Muscle of leg (tissue), 16 donors: ENCODE measurements around the gene ZMAT2. TPM values are rescaled to one million over a fixed set of nuclear protein-coding genes. Genes with fewer than 3 reads are reported as not detected.
A peak's percentile ranks its signal among the peaks of the same experiment; 100 is the strongest.
"Not testable (repeated sequence)": the region's sequence is repeated elsewhere in the genome, so short reads cannot be mapped to it uniquely, and the experiment has no call there.

ENCODE experiments used
- DNase-seq: peaks from one replicate; pipeline ENCODE4 v3.0.0; 2013
- H3K27ac ChIP-seq: one replicate; pipeline ENCODE4 v1.5.1; 2013; ENCODE audit warnings: mild to moderate bottlenecking, low read length, control low read depth
- H3K27me3 ChIP-seq: one replicate; pipeline ENCODE4 v1.6.1; 2013; ENCODE audit warnings: low read length; ENCODE audit not compliant: control insufficient read depth, insufficient read depth
- H3K36me3 ChIP-seq: one replicate; pipeline ENCODE4 v1.6.1; 2013; ENCODE audit warnings: low read length; ENCODE audit not compliant: control insufficient read depth, insufficient read depth
- H3K4me1 ChIP-seq: one replicate; pipeline ENCODE4 v1.6.1; 2013; ENCODE audit warnings: low read length; ENCODE audit not compliant: control insufficient read depth, insufficient read depth
- H3K4me3 ChIP-seq: one replicate; pipeline ENCODE4 v1.5.1; 2013; ENCODE audit warnings: low read length, control low read depth
- H3K9me3 ChIP-seq: replicated peaks from 2 replicates; pipeline ENCODE4 v1.6.1; 2013; ENCODE audit warnings: low read depth, low read length; ENCODE audit not compliant: control insufficient read depth
- WGBS: methylation state at CpG from one replicate; pipeline ENCODE4 v1.1.5; 2013; ENCODE audit warnings: missing lambda C conversion rate; ENCODE audit not compliant: insufficient coverage; 5-methylcytosine and 5-hydroxymethylcytosine counted together
- long read RNA-seq, 11 donors: transcript quantifications; one replicate each; lab custom pipeline, GENCODE V29; 2026
- polyA plus RNA-seq, 8 donors: library from polyadenylated mRNA; unstranded; fragments of 120-200 nt; gene quantifications; one replicate each; pipeline versions ENCODE4 v1.2.1 to v1.2.3, GENCODE V29; 2013; ENCODE audit warnings: inconsistent platforms in 1 of 8, low replicate concordance in 1 of 8; ENCODE audit not compliant: insufficient read length in 8 of 8, insufficient read depth in 1 of 8
- total RNA-seq: library from RNA; stranded (reverse); fragments of 120-200 nt; gene quantifications from one replicate; pipeline ENCODE4 v1.2.4, GENCODE V29; 2013

Gene ZMAT2
- total RNA-seq, result 68.5 TPM
- 100 to 1,000 TPM in 1 of 8 donors, 10 to 100 TPM in 7; 78.9 to 104 (median 90.5) TPM for polyA plus RNA-seq
- long read RNA-seq, donor 1, transcript ZMAT2-201 (6 exons, 1,647 nt), result major isoform, 12 of 13 reads
- long read RNA-seq, donor 1, partial matches to known transcripts, result 0 of 13 reads
- long read RNA-seq, donor 1, other reads (novel, unspliced or antisense), result 0 of 13 reads
- long read RNA-seq, donor 2, partial matches to known transcripts, result 0 of 2 reads
- long read RNA-seq, donor 2, other reads (novel, unspliced or antisense), result 0 of 2 reads
- long read RNA-seq, donor 3, transcript ZMAT2-201 (6 exons, 1,647 nt), result major isoform, 21 of 21 reads
- long read RNA-seq, donor 3, partial matches to known transcripts, result 0 of 21 reads
- long read RNA-seq, donor 3, other reads (novel, unspliced or antisense), result 0 of 21 reads
- long read RNA-seq, donor 4, transcript ZMAT2-201 (6 exons, 1,647 nt), result major isoform, 13 of 13 reads
- long read RNA-seq, donor 4, partial matches to known transcripts, result 0 of 13 reads
- long read RNA-seq, donor 4, other reads (novel, unspliced or antisense), result 0 of 13 reads
- long read RNA-seq, donor 5, transcript ZMAT2-201 (6 exons, 1,647 nt), result major isoform, 32 of 59 reads
- long read RNA-seq, donor 5, partial matches to known transcripts, result 27 of 59 reads
- long read RNA-seq, donor 5, other reads (novel, unspliced or antisense), result 0 of 59 reads
- long read RNA-seq, donor 6, transcript ZMAT2-201 (6 exons, 1,647 nt), result major isoform, 35 of 45 reads
- long read RNA-seq, donor 6, partial matches to known transcripts, result 10 of 45 reads
- long read RNA-seq, donor 6, other reads (novel, unspliced or antisense), result 0 of 45 reads
- long read RNA-seq, donor 7, transcript ZMAT2-201 (6 exons, 1,647 nt), result major isoform, 15 of 29 reads
- long read RNA-seq, donor 7, partial matches to known transcripts, result 14 of 29 reads
- long read RNA-seq, donor 7, other reads (novel, unspliced or antisense), result 0 of 29 reads
- long read RNA-seq, donor 8, transcript ZMAT2-201 (6 exons, 1,647 nt), result major isoform, 17 of 17 reads
- long read RNA-seq, donor 8, partial matches to known transcripts, result 0 of 17 reads
- long read RNA-seq, donor 8, other reads (novel, unspliced or antisense), result 0 of 17 reads
- long read RNA-seq, donor 9, transcript ZMAT2-201 (6 exons, 1,647 nt), result major isoform, 14 of 14 reads
- long read RNA-seq, donor 9, partial matches to known transcripts, result 0 of 14 reads
- long read RNA-seq, donor 9, other reads (novel, unspliced or antisense), result 0 of 14 reads
- long read RNA-seq, donor 10, transcript ZMAT2-201 (6 exons, 1,647 nt), result major isoform, 21 of 44 reads
- long read RNA-seq, donor 10, partial matches to known transcripts, result 23 of 44 reads
- long read RNA-seq, donor 10, other reads (novel, unspliced or antisense), result 0 of 44 reads
- long read RNA-seq, donor 11, transcript ZMAT2-201 (6 exons, 1,647 nt), result major isoform, 14 of 20 reads
- long read RNA-seq, donor 11, partial matches to known transcripts, result 6 of 20 reads
- long read RNA-seq, donor 11, other reads (novel, unspliced or antisense), result 0 of 20 reads

GRCh38 chr5:140700177-140701144, at the start of gene ZMAT2:
Gene ZMAT2 (plus strand): TSS chr5:140700447. CDS start chr5:140700461, 14 bp downstream.
- 2% methylated on average over 37 of the region's 44 CpGs for WGBS
- peak within 1 kb of the TSS; percentile 80 for H3K27ac ChIP-seq
- peak within 1 kb of the TSS; percentile 96 for H3K4me3 ChIP-seq
- peaks cover 76% of the 10 kb centered on the region for H3K36me3 ChIP-seq
- H3K4me1 ChIP-seq, result peaks cover 9% of the 10 kb centered on the region
- DNase-seq, result peak; percentile 99
- H3K27me3 ChIP-seq, result no peaks in the 10 kb centered on the region
- H3K9me3 ChIP-seq, result no peaks in the 10 kb centered on the region

DNA sequence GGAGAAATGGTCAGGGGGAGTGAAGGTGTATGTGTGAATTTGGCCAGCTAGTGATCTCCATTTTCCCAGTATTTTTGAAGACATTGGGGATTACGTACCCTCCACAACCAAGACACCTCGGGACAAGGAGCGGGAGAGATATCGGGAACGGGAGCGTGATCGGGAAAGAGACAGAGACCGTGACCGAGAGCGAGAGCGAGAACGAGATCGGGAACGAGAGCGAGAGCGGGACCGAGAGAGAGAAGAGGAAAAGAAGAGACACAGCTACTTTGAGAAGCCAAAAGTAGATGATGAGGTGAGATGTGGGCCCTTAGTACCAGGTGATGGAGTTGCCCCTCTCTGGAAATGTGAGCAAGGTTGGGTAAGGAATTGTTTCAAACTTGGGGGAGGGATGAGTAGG, 41.4 kb upstream of the ZMAT2 start:
- no peak overlapping the region for H3K27ac ChIP-seq
- H3K27me3 ChIP-seq, result no peaks in the 10 kb centered on the region
- peaks cover 77% of the 10 kb centered on the region for H3K36me3 ChIP-seq
- H3K4me1 ChIP-seq, result peaks cover 4% of the 10 kb centered on the region
- DNase-seq, result no peak
- no peaks in the 10 kb centered on the region for H3K9me3 ChIP-seq
- H3K4me3 ChIP-seq, result no peak overlapping the region
- 98% methylated on average over 13 of the region's 17 CpGs for WGBS

DNA sequence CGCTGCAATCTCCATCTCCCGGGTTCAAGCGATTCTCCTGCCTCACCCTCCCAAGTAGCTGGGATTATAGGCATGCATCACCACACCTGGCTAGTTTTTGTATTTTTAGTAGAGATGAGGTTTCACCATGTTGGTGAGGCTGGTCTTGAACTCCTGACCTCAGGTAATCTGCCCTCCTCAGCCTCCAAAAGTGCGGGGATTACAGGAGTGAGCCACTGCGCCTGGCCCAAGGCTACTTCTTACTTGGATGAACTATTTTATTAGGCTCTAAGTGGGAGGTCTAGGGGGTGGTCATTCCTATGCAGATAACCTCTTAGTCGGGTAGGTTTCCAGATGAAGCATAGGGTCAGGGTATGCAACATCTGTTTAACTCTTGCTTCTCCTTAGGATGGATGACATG, 39.9 kb upstream of the ZMAT2 start:
- peaks cover 69% of the 10 kb centered on the region for H3K36me3 ChIP-seq
- not testable (repeated sequence) for H3K4me1 ChIP-seq, H3K27me3 ChIP-seq, H3K4me3 ChIP-seq, H3K9me3 ChIP-seq, H3K27ac ChIP-seq, DNase-seq
- no CpG with 5 or more reads among the region's 6 CpGs for WGBS

- 23% methylated on average over 17 of the region's 18 CpGs for WGBS
- DNase-seq, result no peak
- Histone ChIP-seq H3K4me3 (peak overlapping the region; percentile 93), H3K9me3 (no peaks in the 10 kb centered on the region), H3K4me1 (peaks cover 14% of the 10 kb centered on the region), H3K36me3 (peaks cover 60% of the 10 kb centered on the region), H3K27me3 (no peaks in the 10 kb centered on the region), H3K27ac (peak overlapping the region; percentile 96)
These were observed 36.3 kb upstream of the ZMAT2 start for GRCh38 chr5:140664030-140664358.

GRCh38 chr5:140664359-140665119, 35.7 kb upstream of the ZMAT2 start, which contains the start of gene WDR55:
Gene WDR55 (plus strand): TSS chr5:140664904. CDS start chr5:140664913, 9 bp downstream.
- H3K27me3 ChIP-seq, result no peaks in the 10 kb centered on the region
- WGBS, result under 1% methylated on average over 47 of the region's 54 CpGs
- DNase-seq, result peak; percentile 98

GRCh38 chr5:140671035-140671434, 29.2 kb upstream of the ZMAT2 start:
- DNase-seq, result not testable (repeated sequence)
- H3K36me3 ChIP-seq, result peaks cover 72% of the 10 kb centered on the region

More at GRCh38 chr5:140664359-140665119, 35.7 kb upstream of the ZMAT2 start, which contains the start of gene WDR55:
- Histone ChIP-seq H3K9me3 (no peaks in the 10 kb centered on the region), H3K27ac (peak within 1 kb of the TSS; percentile 96), H3K4me1 (peaks cover 14% of the 10 kb centered on the region), H3K36me3 (peaks cover 60% of the 10 kb centered on the region), H3K4me3 (peak within 1 kb of the TSS; percentile 93)

GRCh38 chr5:140671472-140672125, 28.6 kb upstream of the ZMAT2 start:
- DNase-seq, result no peak
- no peaks in the 10 kb centered on the region for H3K27me3 ChIP-seq
- H3K36me3 ChIP-seq, result peaks cover 75% of the 10 kb centered on the region
- WGBS, result no CpG with 5 or more reads among the region's 7 CpGs
- H3K9me3 ChIP-seq, result no peaks in the 10 kb centered on the region
- no peaks in the 10 kb centered on the region for H3K4me1 ChIP-seq
- H3K27ac ChIP-seq, result no peak overlapping the region
- no peak overlapping the region for H3K4me3 ChIP-seq

More at GRCh38 chr5:140671035-140671434, 29.2 kb upstream of the ZMAT2 start:
- not testable (repeated sequence) for H3K27me3 ChIP-seq, H3K4me1 ChIP-seq, H3K4me3 ChIP-seq, H3K27ac ChIP-seq, H3K9me3 ChIP-seq
- WGBS, result no CpG with 5 or more reads among the region's 4 CpGs
